H9 (cell line): Measurements from ENCODE around the gene SFTPB. TPM values are rescaled to one million over a fixed set of nuclear protein-coding genes. Genes with fewer than 3 reads are reported as not detected.
A peak's percentile ranks its signal among the peaks of the same experiment; 100 is the strongest.

Source experiments
- DNase-seq: peaks from one replicate; pipeline ENCODE4 v3.0.0-alpha.2; 2017
- H2AFZ ChIP-seq: one replicate; pipeline ENCODE4 v1.6.1; 2013; ENCODE audit warnings: mild to moderate bottlenecking, low read length, control low read depth, moderate library complexity
- H2AK5ac ChIP-seq: 2 replicates; pipeline ENCODE4 v1.6.1; 2013; ENCODE audit warnings: low read length, control low read depth, mixed read lengths; ENCODE audit not compliant: insufficient read length
- H2BK120ac ChIP-seq: one replicate; pipeline ENCODE4 v1.6.1; 2013; ENCODE audit warnings: low read depth, mild to moderate bottlenecking, low read length, control low read depth, inconsistent platforms; ENCODE audit not compliant: poor library complexity, severe bottlenecking
- H2BK12ac ChIP-seq: 2 replicates; pipeline ENCODE4 v1.6.1; 2013; ENCODE audit warnings: low read length, control low read depth, mixed read lengths, low read depth; ENCODE audit not compliant: insufficient read length
- H2BK15ac ChIP-seq: 2 replicates; pipeline ENCODE4 v1.6.1; 2013; ENCODE audit warnings: low read depth, low read length, control low read depth
- H2BK20ac ChIP-seq: one replicate; pipeline ENCODE4 v1.6.1; 2013; ENCODE audit warnings: low read depth, mild to moderate bottlenecking, low read length, control low read depth, inconsistent platforms; ENCODE audit not compliant: poor library complexity, severe bottlenecking
- H2BK5ac ChIP-seq: 2 replicates; pipeline ENCODE4 v1.6.1; 2013; ENCODE audit warnings: low read length, control low read depth, mixed read lengths; ENCODE audit not compliant: insufficient read length
- H3K14ac ChIP-seq: 2 replicates; pipeline ENCODE4 v1.6.1; 2013; ENCODE audit warnings: low read length, control low read depth; ENCODE audit not compliant: insufficient read depth
- H3K18ac ChIP-seq: 2 replicates; pipeline ENCODE4 v1.6.1; 2013; ENCODE audit warnings: low read depth, mild to moderate bottlenecking, mixed read lengths, low read length, control low read depth; ENCODE audit not compliant: insufficient read length
- H3K23ac ChIP-seq: 2 replicates; pipeline ENCODE4 v1.6.1; 2013; ENCODE audit warnings: low read length, control low read depth, mixed read lengths, low read depth; ENCODE audit not compliant: insufficient read length
- H3K23me2 ChIP-seq: 2 replicates; pipeline ENCODE4 v1.6.1; 2013; ENCODE audit warnings: low read depth, mild to moderate bottlenecking, mixed read lengths, low read length, control low read depth; ENCODE audit not compliant: insufficient read length, poor library complexity, severe bottlenecking
- H3K27ac ChIP-seq: 2 replicates; pipeline ENCODE4 v1.5.1; 2013; ENCODE audit warnings: low read length, control low read depth, mixed read lengths, low read depth; ENCODE audit not compliant: insufficient read length
- H3K27me3 ChIP-seq: 2 replicates; pipeline ENCODE4 v1.6.1; 2013; ENCODE audit warnings: low read length, control low read depth, inconsistent platforms; ENCODE audit not compliant: insufficient read depth
- H3K4ac ChIP-seq: 2 replicates; pipeline ENCODE4 v1.6.1; 2013; ENCODE audit warnings: low read depth, mild to moderate bottlenecking, control low read depth, inconsistent platforms, low read length, moderate library complexity
- H3K4me1 ChIP-seq: 2 replicates; pipeline ENCODE4 v1.6.1; 2013; ENCODE audit warnings: low read length, control low read depth, inconsistent platforms; ENCODE audit not compliant: insufficient read depth
- H3K4me2 ChIP-seq: 2 replicates; pipeline ENCODE4 v1.6.1; 2013; ENCODE audit warnings: low read length, control low read depth, mixed read lengths; ENCODE audit not compliant: insufficient read length, insufficient read depth
- H3K56ac ChIP-seq: 2 replicates; pipeline ENCODE4 v1.6.1; 2013; ENCODE audit warnings: low read depth, mild to moderate bottlenecking, mixed read lengths, low read length, control low read depth; ENCODE audit not compliant: insufficient read length
- H3K79me1 ChIP-seq: 2 replicates; pipeline ENCODE4 v1.6.1; 2013; ENCODE audit warnings: low read depth, mild to moderate bottlenecking, moderate library complexity, low read length, control low read depth, inconsistent platforms; ENCODE audit not compliant: insufficient read depth, poor library complexity, severe bottlenecking
- H3K79me2 ChIP-seq: 2 replicates; pipeline ENCODE4 v1.6.1; 2013; ENCODE audit warnings: low read length, control low read depth, inconsistent platforms; ENCODE audit not compliant: insufficient read depth
- H3K9ac ChIP-seq: 2 replicates; pipeline ENCODE4 v1.6.1; 2013; ENCODE audit warnings: low read length, control low read depth, mixed read lengths; ENCODE audit not compliant: insufficient read length; ENCODE audit errors: extremely low read depth
- H3K9me3 ChIP-seq: one replicate; pipeline ENCODE4 v1.6.1; 2013; ENCODE audit warnings: low read depth, low read length, inconsistent platforms; ENCODE audit not compliant: control insufficient read depth
- H3T11ph ChIP-seq: one replicate; pipeline ENCODE4 v1.6.1; 2013; ENCODE audit warnings: mild to moderate bottlenecking, low read length, control low read depth, inconsistent platforms
- H4K20me1 ChIP-seq: one replicate; pipeline ENCODE4 v1.6.1; 2013; ENCODE audit not compliant: control insufficient read depth, insufficient read length, insufficient read depth
- H4K5ac ChIP-seq: 2 replicates; pipeline ENCODE4 v1.6.1; 2013; ENCODE audit warnings: low read depth, mild to moderate bottlenecking, mixed read lengths, low read length, control low read depth; ENCODE audit not compliant: insufficient read length
- H4K8ac ChIP-seq: replicated peaks from 2 replicates; pipeline ENCODE4 v1.6.1; 2013; ENCODE audit warnings: low read length, control low read depth, mixed read lengths, low read depth; ENCODE audit not compliant: insufficient read length
- H4K91ac ChIP-seq: 2 replicates; pipeline ENCODE4 v1.6.1; 2013; ENCODE audit warnings: low read depth, mild to moderate bottlenecking, moderate library complexity, mixed read lengths, low read length, control low read depth; ENCODE audit not compliant: insufficient read length
- H3K27ac Mint-ChIP-seq, 3 experiments: 2 replicates in 2 of 3; 3 replicates in 1 of 3; pipeline ENCODE4 v1.8.0; 2020 to 2021; ENCODE audit warnings: mixed read lengths in 3 of 3, mild to moderate bottlenecking in 1 of 3, moderate library complexity in 1 of 3
- H3K27me3 Mint-ChIP-seq: 2 replicates; pipeline ENCODE4 v1.8.0; 2021; ENCODE audit warnings: low read depth, mild to moderate bottlenecking, moderate library complexity, mixed read lengths
- H3K36me3 Mint-ChIP-seq, 3 experiments: 2 replicates in 2 of 3; 3 replicates in 1 of 3; pipeline ENCODE4 v1.8.0; 2020 to 2021; ENCODE audit warnings: low read depth in 3 of 3, mixed read lengths in 3 of 3; ENCODE audit not compliant: insufficient read depth in 1 of 3
- H3K4me1 Mint-ChIP-seq, 2 experiments: 2 replicates each; pipeline ENCODE4 v1.8.0; 2020; ENCODE audit warnings: mixed read lengths in 2 of 2
- H3K4me3 Mint-ChIP-seq, 2 experiments: 2 replicates in 1 of 2; 3 replicates in 1 of 2; pipeline ENCODE4 v1.8.0; 2020 to 2021; ENCODE audit warnings: mild to moderate bottlenecking in 2 of 2, mixed read lengths in 2 of 2, moderate library complexity in 1 of 2
- H3K9me3 Mint-ChIP-seq, 2 experiments: 2 replicates in 1 of 2; 3 replicates in 1 of 2; pipeline ENCODE4 v1.8.0; 2020; ENCODE audit warnings: mild to moderate bottlenecking in 2 of 2, mixed read lengths in 2 of 2, moderate library complexity in 1 of 2
- CTCF ChIP-seq: fragments of 200-600 bp; sonication (generic); conservative IDR thresholded peaks from 3 replicates; pipeline ENCODE4 v1.8.0; 2021; ENCODE audit warnings: antibody characterized with exemption, mild to moderate bottlenecking
- WGBS: extraction: QIAGEN DNeasy Blood & Tissue Kit; methylation state at CpG from one replicate; pipeline ENCODE4 v1.1.7; 2013; ENCODE audit warnings: missing lambda C conversion rate, low lambda C conversion rate, mixed read lengths; ENCODE audit not compliant: insufficient read length; ENCODE audit errors: extremely low coverage; 5-methylcytosine and 5-hydroxymethylcytosine counted together
- total RNA-seq: library from RNA; stranded (reverse); gene quantifications from 2 replicates; pipeline ENCODE4 v1.2.1, GENCODE V29; 2021

The SFTPB gene
- total RNA-seq, 1 experiment from 2014 or later = not detected

DNA sequence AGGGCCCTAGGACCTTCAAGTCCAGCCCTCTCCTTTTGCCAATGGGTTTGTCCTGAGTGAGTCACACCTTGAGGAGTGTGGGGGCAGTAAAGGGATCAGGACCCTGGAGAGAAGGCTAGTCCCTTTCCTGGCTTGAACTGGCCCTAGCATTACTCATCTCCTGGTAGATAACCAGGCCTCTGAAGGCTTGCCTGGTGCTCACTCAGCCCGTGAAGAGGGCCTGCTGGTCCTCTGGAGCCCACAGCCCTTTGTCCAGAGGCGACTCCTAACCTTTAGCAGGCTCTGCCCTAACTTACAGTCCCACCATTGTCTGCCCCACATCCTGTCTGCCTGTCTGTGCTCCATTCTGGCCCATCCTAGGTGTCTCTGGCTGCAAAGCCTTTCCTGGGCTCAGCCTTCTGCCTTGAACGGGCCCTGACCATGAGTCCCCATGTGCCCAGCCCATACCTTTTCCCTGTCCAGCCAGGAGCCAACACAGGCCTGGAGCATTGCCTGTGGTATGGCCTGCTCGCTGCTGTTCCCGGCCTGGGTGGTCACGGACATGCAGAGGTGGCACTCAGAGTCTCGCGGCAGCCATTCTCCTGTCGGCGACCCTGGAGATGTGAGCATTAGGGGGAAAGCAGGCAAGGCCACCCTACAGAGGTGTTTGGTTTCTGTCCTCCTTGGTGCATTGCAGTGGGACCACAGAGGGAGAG lies 5.0 kb downstream of the SFTPB start:
- Histone ChIP-seq H3K27me3 (no peaks in the 10 kb centered on the region), H4K5ac (no peak overlapping the region), H2BK12ac (no peak overlapping the region), H3K9me3 (no peaks in the 10 kb centered on the region), H2AFZ (no peak overlapping the region), H3K79me1 (no peaks in the 10 kb centered on the region), H3K4me1 (no peaks in the 10 kb centered on the region), H3K4ac (no peak overlapping the region), H3K23me2 (no peaks in the 10 kb centered on the region), H3K9ac (no peak overlapping the region), H4K20me1 (no peaks in the 10 kb centered on the region), H3K56ac (no peak overlapping the region), H3T11ph (no peak overlapping the region), H3K4me2 (no peak overlapping the region), H4K91ac (no peak overlapping the region), H3K18ac (no peak overlapping the region), H2AK5ac (no peak overlapping the region), H2BK15ac (no peak overlapping the region), H3K79me2 (no peaks in the 10 kb centered on the region), H3K14ac (no peak overlapping the region), H3K23ac (no peak overlapping the region), H2BK5ac (no peak overlapping the region), H4K8ac (no peak overlapping the region), H3K27ac (no peak overlapping the region), H2BK20ac (no peak overlapping the region), H2BK120ac (no peak overlapping the region)
- WGBS = no CpG with 5 or more reads among the region's 10 CpGs
- H3K9me3 Mint-ChIP-seq = no peaks in the 10 kb centered on the region
- H3K27me3 Mint-ChIP-seq = no peaks in the 10 kb centered on the region
- peak overlapping the region in 2 of 3 experiments; percentile 25 to 29; a peak in 1 of 7 replicates for H3K27ac Mint-ChIP-seq
- peaks cover 0 to 3% of the 10 kb centered on the region in 2 experiments; a peak in 1 of 4 replicates for H3K4me1 Mint-ChIP-seq
- no peak overlapping the region for H3K4me3 Mint-ChIP-seq
- DNase-seq = no peak
- peaks cover 2 to 7% (median 5%) of the 10 kb centered on the region in 3 experiments; a peak in 3 of 7 replicates for H3K36me3 Mint-ChIP-seq
- no peak for TF ChIP-seq CTCF
